ENCODE results near the gene TNFAIP8L1.

Gene TNFAIP8L1

GRCh38 chr19:4638828-4639530 is at the start of gene TNFAIP8L1:
TSS of gene TNFAIP8L1 (plus strand) at chr19:4639516. CDS start at chr19:4651870, 12,354 bp downstream.
- POLR2A ChIA-PET: no interaction called here
- CTCF ChIA-PET: interaction anchor here (1.7 to 3.4 kb wide), 4 partner anchors 49 to 80 kb away, joined by 4 to 143 read pairs (median 50); partner anchors contain the start of gene SEMA6B
- H3K4me3 ChIP-seq (ENCODE audit: low read depth, low read length): peak within 1 kb of the TSS; percentile 78
- peak; percentile 56 for DNase-seq (ENCODE audit: low read depth, low spot score)
- TF ChIP-seq CTCF (IDR thresholded peaks at IDR 0.05; ENCODE audit: insufficient read depth, low read length, missing control alignments): no peak

DNA sequence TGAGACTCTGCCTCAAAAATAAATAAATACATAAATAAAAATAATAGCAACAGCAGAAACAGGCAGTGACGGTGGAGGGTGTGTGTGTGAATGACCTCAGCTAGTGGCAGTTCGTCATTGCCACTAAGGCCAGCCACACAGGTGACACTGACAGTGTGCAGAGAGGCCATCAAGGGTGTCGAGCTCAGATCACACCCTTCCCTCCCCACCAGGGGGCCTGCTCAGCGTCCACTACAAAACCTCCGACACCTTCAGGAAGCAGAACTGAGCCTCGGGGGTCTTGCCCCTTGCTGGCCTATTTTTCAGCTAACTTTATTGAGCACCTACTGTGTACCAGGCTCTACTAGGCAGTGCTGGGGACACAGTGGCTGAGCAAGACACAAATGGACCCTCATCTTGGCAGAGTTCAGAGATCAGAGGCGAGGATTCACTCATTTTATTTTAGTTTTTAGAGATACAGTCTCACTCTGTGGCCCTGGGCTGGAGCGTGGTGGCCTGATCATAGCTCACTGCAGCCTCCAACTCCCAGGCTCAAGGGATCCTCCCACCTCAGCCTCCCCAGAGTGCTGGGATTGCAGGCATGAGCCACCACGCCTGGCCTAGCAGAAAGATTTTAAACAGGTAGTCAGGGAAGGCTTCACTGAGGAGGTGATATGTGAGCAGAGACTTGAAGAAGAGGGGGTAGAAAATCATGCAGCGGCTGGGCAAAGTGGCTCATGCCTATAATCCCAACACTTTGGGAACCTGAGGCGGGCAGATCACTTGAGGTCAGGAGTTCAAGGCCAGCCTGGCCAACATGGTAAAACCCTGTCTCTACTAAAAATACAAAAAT is 49.5 kb upstream of the TNFAIP8L1 start:
- DNase-seq (ENCODE audit: low read depth, low spot score): no peak
- ChIA-PET POLR2A (no interaction called here), CTCF (interaction anchor here (0.8 to 2.7 kb wide), 7 partner anchors 13 to 48 kb away, joined by 3 to 16 read pairs (median 4); no protein-coding TSS in a partner anchor)
- TF ChIP-seq CTCF (IDR thresholded peaks at IDR 0.05; ENCODE audit: insufficient read depth, low read length, missing control alignments): peak; percentile 60
- H3K4me3 ChIP-seq (ENCODE audit: low read depth, low read length): no peak overlapping the region

DNA sequence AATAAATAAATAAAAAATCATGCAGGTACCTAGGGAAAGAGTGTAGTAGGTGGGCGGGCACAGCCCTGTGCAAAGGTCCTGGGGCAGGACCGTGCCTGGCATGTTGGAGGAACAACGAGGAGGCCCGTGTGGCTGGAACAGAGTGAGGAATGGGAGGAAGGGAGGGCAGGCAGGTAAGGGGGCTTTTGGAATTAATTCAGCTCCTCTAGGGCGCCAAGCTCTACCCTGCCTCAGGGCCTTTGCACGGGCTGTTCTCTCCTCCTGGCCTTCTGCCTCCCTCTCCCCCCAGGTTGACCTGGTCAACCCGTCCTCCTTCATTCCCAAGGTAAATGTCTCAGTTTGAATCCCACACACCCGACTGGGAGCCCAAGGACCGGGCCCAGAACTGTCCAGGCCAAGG is 48.8 kb upstream of the TNFAIP8L1 start:
- ChIA-PET CTCF (interaction anchor here (0.8 to 2.7 kb wide), 3 partner anchors 14 to 46 kb away, joined by 3 to 16 read pairs (median 11); no protein-coding TSS in a partner anchor), POLR2A (no interaction called here)
- H3K4me3 ChIP-seq (ENCODE audit: low read depth, low read length): no peak overlapping the region
- TF ChIP-seq CTCF (IDR thresholded peaks at IDR 0.05; ENCODE audit: insufficient read depth, low read length, missing control alignments): no peak
- no peak for DNase-seq (ENCODE audit: low read depth, low spot score)

DNA sequence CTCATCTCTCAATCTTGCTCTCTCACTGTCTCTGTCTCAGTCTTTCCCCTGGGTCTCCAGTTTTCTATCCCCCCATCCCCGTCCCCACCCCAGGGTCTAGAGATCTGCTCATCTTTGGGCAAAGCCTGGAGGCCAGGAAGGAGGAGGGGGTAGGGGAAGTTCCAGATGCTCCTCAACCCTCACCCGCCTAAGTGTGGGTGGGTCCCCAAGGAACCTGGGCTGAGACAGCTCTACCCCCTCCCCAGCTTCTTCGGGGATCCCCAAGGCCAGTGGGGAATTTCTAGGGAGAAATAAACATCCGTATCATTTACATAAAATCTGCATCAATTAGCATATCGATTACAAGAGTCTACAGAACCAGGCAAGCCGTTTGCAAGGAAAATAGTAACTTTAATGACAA is 48.0 kb upstream of the TNFAIP8L1 start:
- no peak for DNase-seq (ENCODE audit: low read depth, low spot score)
- no peak for TF ChIP-seq CTCF (IDR thresholded peaks at IDR 0.05; ENCODE audit: insufficient read depth, low read length, missing control alignments)
- ChIA-PET POLR2A (no interaction called here), CTCF (interaction anchor here (2.7 to 3.2 kb wide), 2 partner anchors 15 to 41 kb away, joined by 16 read pairs; no protein-coding TSS in a partner anchor)
- no peak overlapping the region for H3K4me3 ChIP-seq (ENCODE audit: low read depth, low read length)

DNA sequence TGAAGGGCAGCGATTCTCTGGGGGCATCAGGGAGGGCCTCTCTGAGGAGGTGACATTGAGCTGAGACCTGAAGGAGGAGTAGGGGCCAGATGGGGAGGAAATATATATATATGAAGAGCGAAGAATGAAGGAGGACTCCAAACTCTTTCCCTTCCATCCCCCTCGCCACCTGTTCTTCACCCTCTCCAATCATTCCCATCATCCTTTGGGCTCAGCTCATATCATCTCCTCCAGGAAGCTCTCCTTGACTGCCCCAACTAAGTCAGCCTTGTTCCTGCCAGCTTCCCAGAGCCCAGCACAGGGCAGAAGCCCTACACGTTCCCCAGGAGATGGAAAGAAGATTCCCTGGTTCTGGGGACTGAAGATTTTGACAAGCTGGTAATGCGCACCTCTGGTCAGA is 46.9 kb upstream of the TNFAIP8L1 start:
- ChIA-PET POLR2A (no interaction called here), CTCF (interaction anchor here (0.7 to 3.7 kb wide), 5 partner anchors 16 to 44 kb away, joined by 3 to 19 read pairs (median 5); no protein-coding TSS in a partner anchor)
- no peak for TF ChIP-seq CTCF (IDR thresholded peaks at IDR 0.05; ENCODE audit: insufficient read depth, low read length, missing control alignments)
- no peak for DNase-seq (ENCODE audit: low read depth, low spot score)
- H3K4me3 ChIP-seq (ENCODE audit: low read depth, low read length): no peak overlapping the region

DNA sequence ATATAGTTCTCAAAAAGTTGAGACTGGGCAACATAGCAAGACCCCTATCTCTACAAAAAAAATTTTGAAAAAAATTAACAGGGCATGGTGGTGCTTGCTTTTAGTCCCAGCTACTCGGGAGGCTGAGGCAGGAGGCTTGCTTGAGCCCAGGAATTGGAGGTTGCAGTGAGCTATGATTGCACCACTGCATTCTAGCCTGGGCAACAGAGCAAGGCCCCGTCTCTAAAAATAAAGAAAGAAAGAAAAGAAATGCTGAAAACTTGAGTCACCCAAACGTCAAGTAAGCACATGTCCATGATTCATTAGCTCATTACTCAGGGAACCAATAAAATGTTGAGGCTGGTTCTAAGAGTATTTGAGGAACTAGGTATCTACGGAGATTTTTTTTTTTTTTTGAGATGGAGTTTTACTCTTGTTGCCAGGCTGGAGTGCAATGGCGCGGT is 45.9 kb upstream of the TNFAIP8L1 start:
- DNase-seq (ENCODE audit: low read depth, low spot score): no peak
- ChIA-PET POLR2A (no interaction called here), CTCF (interaction anchor here (0.8 to 3.7 kb wide), 6 partner anchors 13 to 216 kb away, joined by 3 to 19 read pairs (median 4); no protein-coding TSS in a partner anchor)
- H3K4me3 ChIP-seq (ENCODE audit: low read depth, low read length): no peak overlapping the region
- no peak for TF ChIP-seq CTCF (IDR thresholded peaks at IDR 0.05; ENCODE audit: insufficient read depth, low read length, missing control alignments)

Data from AG04449 (cell line).